Stimulated activated CD8-positive, alpha-beta memory T cell treated with anti-CD3 and anti-CD28 coated beads, Interleukin-4, amount 100 ng/mL, for 4 hours (primary cell): ENCODE data around the gene LHFPL3.
"Not testable (repeated sequence)": the region's sequence is repeated elsewhere in the genome, so short reads cannot be mapped to it uniquely, and the experiment has no call there.

Experiments used
- DNase-seq, 2 donors: peaks; one replicate each; pipeline ENCODE4 v3.0.0-alpha.2; 2020; ENCODE audit warnings: low read depth in 2 of 2, low spot score in 1 of 2

The LHFPL3 gene

DNA sequence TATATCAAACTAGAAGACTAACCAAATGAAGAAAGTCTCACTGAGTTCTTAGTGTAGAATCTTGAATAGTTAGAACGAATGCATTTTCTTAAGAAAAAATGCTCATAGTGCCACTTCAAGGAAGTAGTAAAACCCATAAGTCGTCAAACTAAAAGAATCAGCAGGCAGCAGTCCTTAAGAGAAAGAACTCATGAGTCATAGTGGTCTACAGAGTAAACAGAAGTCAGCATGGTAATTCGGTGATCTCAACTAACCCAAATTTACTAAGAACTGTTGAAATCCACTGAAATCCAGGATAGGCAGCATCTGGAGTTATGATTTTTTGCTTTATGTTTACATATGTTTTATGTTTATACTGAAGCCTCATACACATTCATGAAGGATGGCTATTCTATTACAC is 256.2 kb downstream of the LHFPL3 start:
- no peak for DNase-seq

DNA sequence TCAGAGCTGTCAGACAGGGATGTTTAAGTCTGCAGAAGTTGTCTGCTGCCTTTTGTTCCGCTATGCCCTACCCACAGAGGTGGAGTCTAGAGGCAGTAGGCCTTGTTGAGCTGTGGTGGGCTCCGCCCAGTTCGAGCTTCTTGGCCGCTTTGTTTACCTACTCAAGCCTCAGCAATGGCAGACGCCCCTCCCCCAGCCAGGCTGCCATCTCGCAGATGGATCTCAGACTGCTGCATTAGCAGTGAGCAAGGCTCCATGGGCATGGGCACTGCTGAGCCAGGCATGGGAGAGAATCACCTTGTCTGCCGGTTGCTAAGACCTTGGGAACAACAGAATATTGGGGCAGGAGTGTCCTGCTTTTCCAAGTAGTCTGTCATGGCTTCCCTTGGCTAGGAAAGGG is 267.2 kb downstream of the LHFPL3 start:
- not testable (repeated sequence) for DNase-seq

DNA sequence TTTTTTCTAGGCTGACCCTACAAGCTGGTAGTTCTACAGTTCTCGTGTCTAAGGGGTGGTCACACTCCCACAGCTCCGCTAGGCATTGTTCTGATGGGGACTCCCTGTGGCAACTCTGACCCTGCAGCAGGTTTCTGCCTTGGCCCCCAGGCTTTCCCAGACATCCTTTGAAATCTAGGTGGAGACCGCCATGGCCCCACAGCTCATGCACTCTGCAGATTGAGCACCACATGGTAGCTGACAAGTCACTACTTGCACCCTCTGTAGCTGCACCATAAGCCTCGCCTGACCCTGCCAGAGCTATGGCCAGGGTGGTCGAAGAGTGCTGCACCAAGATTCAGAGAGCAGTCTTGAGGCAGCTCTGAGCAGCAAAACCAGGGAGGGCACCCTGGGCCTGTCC is 275.6 kb downstream of the LHFPL3 start:
- DNase-seq, result no peak

DNA sequence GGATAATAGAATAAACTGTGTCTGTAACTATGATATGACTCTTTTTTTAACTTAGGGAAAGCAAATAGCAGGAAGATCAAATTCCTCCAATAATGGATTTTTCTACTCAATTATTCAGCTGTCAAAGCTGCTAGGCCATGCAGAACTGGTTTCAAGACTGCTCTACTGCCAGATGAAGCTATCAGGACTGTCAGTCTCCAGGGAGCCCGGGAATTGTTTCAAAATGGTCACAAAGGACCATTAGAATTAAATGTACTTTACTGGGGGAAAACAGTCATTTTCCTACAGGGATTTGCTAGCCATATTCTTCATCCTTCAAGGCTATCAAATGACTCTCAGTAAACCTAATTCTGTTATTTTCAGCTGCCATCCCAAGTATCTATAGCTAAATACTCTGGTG is 276.3 kb downstream of the LHFPL3 start:
- DNase-seq, result no peak

DNA sequence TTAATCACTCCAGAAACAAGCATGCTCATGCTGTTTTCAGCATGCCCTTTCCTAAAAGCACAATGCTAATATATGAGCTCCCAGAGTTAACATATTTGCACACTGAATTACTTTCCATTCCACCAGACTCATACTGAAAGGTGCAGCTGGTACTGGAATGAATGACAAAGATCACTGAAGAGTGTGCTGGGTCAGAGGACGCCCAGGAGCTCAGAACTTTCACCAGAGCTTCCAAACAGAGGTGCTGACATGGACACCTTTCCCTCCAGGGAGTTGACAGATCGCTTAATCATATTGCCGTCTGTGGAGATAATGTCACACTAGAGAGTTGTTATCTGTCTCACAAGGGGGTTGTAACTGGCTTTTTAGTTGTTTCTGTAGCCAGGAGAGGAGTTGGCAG is 292.9 kb downstream of the LHFPL3 start:
- no peak for DNase-seq

DNA sequence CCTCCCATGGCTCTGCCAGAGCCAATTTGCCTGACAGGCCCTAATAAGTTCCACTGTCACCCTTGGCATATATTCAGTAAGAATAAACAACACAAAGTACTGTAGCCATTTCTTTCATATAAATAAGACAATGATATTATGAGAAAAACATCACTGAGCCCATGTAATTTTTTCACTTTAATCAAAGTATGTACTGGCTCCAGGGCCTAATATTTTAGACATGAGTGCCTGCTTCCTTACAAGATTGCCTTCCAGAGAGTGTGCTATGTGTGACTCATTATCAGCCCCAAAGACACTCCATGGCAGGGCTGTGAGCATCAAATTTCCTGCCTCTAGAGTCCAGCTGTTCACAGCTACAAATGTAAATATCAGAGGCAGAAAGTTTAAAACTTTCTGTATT is 297.6 kb downstream of the LHFPL3 start:
- no peak for DNase-seq

DNA sequence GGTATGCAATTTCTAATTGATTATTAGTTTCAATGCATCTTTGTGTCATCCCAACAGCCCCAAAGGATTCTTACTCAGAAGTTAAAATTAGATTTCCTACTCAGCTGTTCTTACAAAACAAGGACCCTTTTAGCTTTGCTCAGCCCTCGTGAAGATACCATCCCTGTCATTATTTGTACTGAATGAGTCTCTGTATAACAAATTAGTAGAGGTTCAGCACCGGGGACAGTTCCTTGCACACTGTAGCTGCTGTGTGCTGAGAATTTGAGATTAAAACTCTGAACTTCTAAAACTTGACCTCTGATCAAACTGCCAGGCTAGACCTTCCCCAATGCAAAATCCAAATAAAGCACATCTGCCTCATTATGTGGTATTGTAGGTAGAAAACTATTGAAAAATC is 299.1 kb downstream of the LHFPL3 start:
- DNase-seq, result no peak

DNA sequence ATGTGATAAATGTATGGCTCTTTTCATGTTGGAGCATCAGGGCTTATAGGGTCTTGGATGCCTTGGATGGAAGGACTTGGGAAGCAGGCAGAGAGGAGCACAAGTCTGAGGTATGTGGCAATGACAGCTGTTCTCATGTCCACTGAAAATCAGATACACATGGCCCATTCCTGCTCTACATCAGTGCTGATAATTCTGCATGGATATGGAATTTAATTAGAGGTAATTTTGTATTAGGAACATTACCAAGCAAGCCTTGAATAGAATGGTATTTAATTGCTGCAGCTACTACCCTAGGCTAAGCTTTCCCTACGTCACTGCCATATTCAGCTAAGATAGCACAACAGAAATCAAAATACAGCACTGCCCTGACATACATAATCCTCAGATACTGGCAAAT is 299.6 kb downstream of the LHFPL3 start:
- no peak for DNase-seq

DNA sequence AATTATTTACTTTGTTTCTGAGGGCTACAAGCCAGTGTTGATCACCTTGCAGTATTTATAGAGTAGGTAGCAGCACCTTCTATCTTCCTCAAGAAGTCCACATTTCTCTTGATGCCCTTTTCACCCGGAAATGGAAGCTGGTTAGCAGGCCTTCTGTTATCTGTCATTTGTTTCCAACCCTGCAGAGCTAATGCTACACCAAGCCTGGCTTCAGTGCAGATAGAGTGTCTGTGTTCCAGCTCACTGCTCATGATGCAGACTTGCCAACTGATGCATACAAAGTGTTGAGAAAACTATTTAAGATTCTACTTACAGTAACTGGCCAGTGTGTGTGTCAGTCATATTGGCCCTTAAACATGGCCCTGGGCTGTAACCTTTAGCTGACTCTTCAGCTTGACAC is 301.0 kb downstream of the LHFPL3 start:
- DNase-seq, result no peak

DNA sequence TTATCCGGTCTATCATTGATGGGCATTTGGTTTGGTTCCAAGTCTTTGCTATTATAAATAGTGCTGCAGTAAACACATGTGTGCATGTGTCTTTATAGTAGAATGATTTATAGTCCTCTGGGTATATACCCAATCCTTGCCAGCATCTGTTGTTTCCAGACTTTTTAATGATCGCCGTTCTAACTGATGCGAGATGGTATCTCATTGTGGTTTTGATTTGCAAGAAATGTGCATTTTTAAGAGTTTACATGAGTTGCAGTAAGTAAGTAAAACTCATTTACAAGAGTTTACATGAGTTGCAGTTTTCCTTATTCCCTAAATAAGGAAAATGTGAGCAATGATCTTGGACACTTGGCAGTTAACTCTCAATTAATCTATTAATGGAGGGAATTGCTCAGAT is 312.1 kb downstream of the LHFPL3 start:
- no peak for DNase-seq

DNA sequence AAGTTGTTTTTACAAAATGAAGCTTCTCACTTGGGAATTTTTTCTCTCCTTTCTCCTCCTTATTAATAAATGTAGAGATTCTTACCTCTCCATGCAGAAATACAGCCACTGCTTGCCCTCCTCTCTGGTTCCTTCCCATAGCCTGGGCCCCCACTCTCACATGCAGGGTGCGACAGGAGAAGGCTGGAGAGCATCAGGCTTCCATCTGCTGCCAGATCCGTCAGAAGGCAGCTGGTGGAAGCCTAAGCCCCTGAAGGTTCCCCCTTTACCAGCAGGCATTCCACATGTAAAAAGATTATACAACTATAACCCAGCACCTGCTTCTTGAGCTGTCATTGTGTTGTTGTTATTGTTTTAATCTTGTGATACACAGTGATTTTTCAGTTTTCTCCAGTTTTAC is 314.2 kb downstream of the LHFPL3 start:
- DNase-seq, result no peak

DNA sequence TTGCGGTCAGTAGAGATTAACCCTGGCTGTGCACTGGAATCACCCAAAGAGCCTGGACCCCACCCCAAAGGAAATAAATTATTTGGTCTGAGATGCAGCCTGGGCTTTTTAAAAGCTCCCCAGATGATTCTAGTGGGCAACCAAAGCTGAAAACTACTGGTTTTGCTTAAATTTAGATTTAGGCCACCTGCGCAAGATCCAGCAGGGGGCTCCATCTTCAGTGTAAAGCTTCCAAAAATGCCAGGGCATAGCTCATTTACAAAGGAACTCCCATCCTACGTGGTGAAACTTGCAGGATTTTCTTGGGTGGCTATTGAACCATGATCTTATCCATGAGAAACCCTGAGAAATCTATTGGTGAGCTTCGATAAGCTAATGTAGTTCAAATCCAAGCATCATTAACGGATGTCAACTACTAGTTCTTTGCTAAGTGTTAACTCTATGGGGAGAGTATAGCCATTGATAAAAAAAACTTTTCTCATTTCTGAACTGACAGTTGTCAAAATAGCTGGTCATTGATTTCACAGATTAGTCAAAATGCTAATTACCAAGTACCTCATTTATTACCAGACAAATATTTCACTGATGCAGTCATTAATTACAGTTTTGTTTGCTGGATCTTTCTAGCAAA is 315.3 kb downstream of the LHFPL3 start:
- no peak for DNase-seq

DNA sequence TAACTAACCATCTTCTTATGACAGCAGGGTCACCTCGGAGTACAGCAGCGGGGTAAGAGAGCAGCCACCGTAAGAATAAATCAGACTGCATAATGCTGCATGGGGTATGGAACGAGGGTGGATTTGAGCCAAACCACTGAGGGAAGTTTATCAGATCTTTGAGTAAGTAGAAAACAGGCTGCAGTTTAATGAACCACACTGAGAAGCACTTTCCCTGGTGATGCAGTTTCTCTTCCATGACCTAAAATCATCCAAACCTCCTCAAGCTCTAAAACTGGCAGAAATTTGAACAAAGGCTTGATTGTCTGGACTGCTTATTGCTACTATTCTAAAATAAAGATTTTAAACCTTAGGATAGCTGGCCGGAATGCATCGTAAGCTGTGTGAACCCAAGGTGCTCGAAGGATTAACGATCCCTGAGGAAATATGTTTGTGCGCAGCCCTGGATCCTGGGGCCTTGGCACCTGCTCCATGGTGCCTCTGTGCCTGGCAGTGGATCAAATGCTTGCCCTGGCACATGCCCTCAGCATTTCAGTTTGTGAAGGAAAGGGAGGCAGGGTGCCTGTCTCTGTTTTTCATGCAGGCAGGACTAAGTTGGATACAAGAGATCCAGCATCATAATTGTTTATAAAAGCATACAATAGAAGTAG is 322.7 kb downstream of the LHFPL3 start:
- no peak for DNase-seq

DNA sequence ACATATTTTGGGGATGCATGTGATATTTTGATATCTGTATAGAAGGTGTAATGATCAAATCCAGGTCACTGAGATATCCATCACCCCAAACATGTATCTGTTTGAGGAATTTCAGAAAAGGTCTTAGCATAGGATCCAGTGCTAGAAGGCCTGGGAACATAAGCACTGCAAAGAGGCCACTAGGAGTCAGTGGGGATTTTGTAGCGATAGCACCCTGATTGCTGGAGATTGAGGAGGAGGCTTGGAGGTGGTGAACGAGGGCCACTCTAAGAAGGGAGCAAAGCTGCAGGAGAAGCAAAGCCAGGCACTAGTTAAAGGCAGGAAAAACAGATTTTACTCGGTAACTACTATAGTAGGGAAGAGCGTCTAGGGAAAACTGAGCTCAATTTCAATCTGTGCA is 324.0 kb downstream of the LHFPL3 start:
- no peak for DNase-seq

DNA sequence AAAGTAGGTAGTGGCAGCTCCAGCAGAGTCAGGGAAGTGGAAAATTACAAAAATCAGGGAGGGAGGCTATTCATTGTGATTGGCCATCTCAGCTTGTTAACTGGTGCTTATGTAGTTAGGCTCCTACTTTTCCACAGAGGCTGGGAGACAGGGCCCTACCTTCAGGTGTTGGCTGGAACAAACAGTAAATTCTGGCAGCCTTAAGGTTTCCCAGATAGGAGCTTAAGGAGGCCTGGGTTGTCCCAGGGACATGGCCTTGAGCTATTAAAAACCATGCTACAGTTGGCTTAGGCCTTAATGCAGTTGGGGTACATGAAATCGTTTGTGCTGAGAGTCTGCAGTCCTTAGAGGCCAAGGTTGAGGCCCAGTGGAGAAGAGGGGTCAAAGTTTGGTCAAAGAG is 324.5 kb downstream of the LHFPL3 start:
- no peak for DNase-seq

DNA sequence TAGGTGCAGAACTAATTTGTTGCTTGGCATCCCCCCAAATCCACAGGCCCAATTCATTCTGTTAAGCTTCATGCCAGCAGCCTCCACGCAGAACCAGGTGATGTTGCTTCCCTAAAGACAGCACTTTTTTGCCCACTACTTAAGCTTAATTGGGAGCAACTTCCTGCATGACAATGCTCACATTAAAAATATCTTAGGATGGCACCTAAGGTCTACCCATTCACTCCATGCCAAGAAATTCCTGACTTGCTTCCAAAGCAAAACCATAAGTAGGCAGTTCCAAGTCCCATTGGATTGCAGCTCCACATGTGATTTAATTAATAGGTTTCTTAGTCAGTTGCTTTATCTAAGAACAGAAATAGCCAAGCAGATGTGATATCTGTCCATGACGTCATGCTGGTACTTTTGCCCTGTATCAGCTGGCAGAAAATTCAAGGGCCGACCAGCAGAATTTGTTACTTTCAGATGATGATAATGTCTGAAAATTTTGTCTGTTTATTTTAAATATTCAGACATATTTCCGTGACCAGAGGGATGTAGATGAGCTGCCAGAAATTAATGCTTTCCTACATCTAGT is 325.5 kb downstream of the LHFPL3 start:
- no peak for DNase-seq

DNA sequence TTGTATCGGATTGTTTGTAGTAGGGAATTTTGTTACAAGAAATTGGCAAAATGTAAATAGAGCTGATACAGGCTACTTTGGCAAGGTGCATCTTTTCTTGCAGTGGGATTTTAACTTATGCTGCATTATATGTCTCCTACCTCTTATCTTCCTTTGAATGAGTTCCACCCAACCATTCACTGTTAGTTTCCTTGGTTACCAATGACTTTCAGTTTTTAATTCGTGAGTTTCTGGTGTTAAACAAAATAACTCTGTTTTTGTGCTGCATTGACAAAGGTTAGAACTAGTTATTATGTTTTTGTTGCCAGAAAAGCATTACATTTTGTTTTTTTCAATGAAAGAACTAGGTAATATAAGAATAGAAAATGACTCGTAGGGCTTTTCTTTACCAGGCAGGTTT is 327.2 kb downstream of the LHFPL3 start:
- no peak for DNase-seq

DNA sequence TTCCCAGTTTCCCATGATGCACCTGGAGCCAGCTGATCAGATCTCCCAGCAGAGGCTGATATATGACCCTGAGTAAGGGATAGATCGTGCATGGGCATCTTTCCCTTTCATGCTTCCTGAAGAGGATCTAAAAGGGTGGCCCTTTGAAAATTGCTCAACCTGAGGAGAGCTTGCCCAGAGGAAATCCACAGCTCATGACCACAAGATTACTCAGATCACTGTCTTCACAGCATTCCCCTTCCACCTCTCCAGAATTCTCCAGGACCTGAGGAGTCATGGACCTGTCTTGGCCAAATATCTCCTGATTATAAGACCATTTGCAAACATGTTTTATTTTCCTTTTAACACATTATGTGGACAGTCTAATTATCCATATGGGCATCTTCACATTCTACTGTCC is 328.1 kb downstream of the LHFPL3 start:
- DNase-seq, result no peak

DNA sequence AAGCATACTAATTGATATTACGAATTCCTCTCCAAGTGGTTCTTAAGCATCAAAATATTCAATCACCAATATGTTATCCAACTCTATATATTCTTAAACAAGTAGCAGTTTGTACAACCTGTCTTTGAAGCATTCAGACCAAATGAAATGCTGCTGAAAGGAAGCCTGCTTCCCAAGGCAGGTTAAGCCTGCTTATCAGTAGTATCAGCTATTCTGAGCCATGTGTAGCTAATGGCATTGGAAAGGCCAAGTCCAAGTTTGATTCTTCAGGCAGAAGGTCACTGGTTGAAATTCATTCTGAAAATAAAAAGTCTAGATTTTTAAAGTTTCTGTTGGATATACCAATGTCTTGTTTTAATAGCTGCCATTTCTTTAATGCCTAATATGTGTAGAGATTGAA is 328.7 kb downstream of the LHFPL3 start:
- DNase-seq, result no peak

DNA sequence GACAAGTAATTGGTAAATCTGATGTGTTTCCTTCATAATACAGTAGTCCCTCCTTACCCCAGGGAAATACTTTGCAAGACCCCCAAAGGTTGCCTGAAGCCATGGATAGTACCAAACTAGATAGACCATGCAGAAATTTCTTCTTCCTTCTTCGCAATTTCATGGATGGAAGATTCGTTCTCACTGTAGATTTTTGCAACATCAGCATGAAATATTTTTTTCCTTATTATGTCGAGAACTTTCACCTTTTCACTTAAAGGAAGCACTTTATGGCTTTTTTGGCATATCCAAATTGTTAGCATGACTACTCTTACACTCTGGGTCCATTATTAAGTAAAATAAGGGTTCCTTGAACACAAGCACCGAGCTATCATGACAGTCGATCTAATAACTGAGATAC is 333.2 kb downstream of the LHFPL3 start:
- no peak for DNase-seq

DNA sequence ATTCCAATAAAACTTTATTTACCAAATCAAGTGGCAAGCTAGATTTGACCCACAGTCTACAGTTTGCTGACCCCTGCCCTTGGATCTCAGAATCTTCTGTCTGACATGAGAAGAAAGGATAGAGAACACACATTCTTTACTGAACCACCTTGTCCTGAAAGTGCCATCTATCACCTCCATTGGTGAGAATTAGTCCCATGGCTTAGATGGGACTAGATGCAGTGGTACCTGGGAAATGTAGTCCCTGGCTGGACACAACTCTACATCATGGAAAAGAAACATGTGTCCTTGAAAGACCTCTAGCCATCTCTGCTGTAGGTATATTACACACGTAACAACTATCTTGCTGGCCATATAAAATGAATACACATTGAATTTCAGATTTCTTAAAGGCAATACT is 336.2 kb downstream of the LHFPL3 start:
- DNase-seq, result no peak

DNA sequence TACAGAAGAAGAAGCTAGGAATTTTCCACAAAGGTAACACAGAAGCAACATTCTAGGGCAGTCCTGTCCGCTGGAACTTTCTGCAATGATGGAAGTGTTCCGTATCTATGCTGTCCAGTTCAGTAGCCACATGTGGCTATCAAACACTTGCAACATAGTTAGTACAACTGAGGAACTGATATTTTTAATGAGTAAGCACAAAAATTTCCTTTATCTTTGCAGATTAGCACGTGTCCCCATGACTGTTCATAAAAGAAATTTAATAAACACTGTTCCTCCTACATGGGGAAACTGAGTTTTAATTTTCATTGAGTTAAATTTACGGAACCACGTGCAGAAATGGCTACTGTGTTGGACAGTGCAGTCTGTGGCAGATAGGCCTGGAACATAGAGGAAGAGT is 349.2 kb downstream of the LHFPL3 start:
- no peak for DNase-seq

DNA sequence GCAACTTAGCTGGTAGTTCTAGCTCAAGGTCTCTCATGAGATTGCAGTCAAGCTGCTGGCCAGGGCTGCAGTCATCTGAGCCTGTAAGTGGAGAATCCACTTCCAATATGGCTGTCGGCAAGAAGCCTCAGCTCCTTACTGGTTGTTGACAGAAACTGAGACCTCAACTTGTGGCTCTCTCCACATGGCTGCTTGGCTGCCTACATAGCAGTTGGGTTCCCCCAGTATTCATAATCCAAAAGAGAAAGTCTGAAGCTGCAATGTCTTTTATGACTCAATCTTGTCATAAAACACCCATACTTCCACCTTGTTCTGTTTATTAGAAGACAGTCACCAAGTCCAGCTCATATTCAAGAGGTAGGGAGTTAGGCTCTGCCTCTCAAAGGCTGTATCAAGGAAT is 350.7 kb downstream of the LHFPL3 start:
- no peak for DNase-seq
